Subcutaneous abdominal adipose tissue (tissue), 5 donors: Measurements from ENCODE around the gene SGO1.
A peak's percentile ranks its signal among the peaks of the same experiment; 100 is the strongest.
"Not testable (repeated sequence)": the region's sequence is repeated elsewhere in the genome, so short reads cannot be mapped to it uniquely, and the experiment has no call there.

ENCODE experiments used
- H3K27ac ChIP-seq: one replicate; pipeline ENCODE4 v1.7.0; 2013; ENCODE audit warnings: low read depth, mild to moderate bottlenecking, inconsistent platforms, low read length, moderate library complexity
- H3K27me3 ChIP-seq, 5 donors: one replicate each; pipeline ENCODE4 v1.7.0; 2013; ENCODE audit warnings: low read length in 5 of 5, inconsistent platforms in 1 of 5; ENCODE audit not compliant: control insufficient read depth in 5 of 5, insufficient read depth in 4 of 5
- H3K36me3 ChIP-seq, 5 donors: one replicate each; pipeline ENCODE4 v1.7.0; 2013; ENCODE audit warnings: low read length in 5 of 5; ENCODE audit not compliant: control insufficient read depth in 5 of 5, insufficient read depth in 5 of 5
- H3K4me1 ChIP-seq, 5 donors: one replicate each; pipeline ENCODE4 v1.7.0; 2013; ENCODE audit warnings: low read length in 5 of 5, mild to moderate bottlenecking in 3 of 5, moderate library complexity in 1 of 5; ENCODE audit not compliant: control insufficient read depth in 5 of 5, insufficient read depth in 5 of 5
- H3K4me3 ChIP-seq, 5 donors: one replicate each; pipeline ENCODE4 v1.7.0; 2013; ENCODE audit warnings: low read length in 5 of 5, low read depth in 1 of 5
- H3K9ac ChIP-seq, 5 donors: one replicate each; pipeline ENCODE4 v1.7.0; 2013; ENCODE audit warnings: low read length in 5 of 5, mild to moderate bottlenecking in 4 of 5, moderate library complexity in 3 of 5
- H3K9me3 ChIP-seq, 5 donors: one replicate each; pipeline ENCODE4 v1.7.0; 2013; ENCODE audit warnings: low read length in 5 of 5; ENCODE audit not compliant: control insufficient read depth in 5 of 5
- donor health status: healthy.
- donor health status: healthy.
- donor health status: healthy.
- donor health status: healthy.
- donor health status: healthy.

Gene SGO1

GRCh38 chr3:20185679-20186599, at the start of gene SGO1:
Gene SGO1 (minus strand): TSS chr3:20186206. CDS start chr3:20184027, 2,179 bp downstream.
- H3K4me1 ChIP-seq, result peaks cover 0 to 18% (median 17%) of the 10 kb centered on the region in 5 donors

GRCh38 chr3:20235796-20236195, 49.8 kb upstream of the SGO1 start:
- Histone ChIP-seq H3K27me3 (no peaks in the 10 kb centered on the region), H3K9ac (no peak overlapping the region), H3K9me3 (no peaks in the 10 kb centered on the region), H3K4me1 (no peaks in the 10 kb centered on the region), H3K27ac (no peak overlapping the region), H3K36me3 (no peaks in the 10 kb centered on the region), H3K4me3 (no peak overlapping the region)

More at GRCh38 chr3:20185679-20186599, at the start of gene SGO1:
- Histone ChIP-seq H3K4me3 (peak within 1 kb of the TSS; percentile 76 to 92 (median 88)), H3K27ac (peak within 1 kb of the TSS; percentile 95), H3K27me3 (no peaks in the 10 kb centered on the region), H3K36me3 (no peaks in the 10 kb centered on the region), H3K9ac (peak within 1 kb of the TSS; percentile 40 to 99 (median 84)), H3K9me3 (no peaks in the 10 kb centered on the region)

- Histone ChIP-seq H3K27me3 (no peaks in the 10 kb centered on the region), H3K9ac (no peak overlapping the region), H3K4me1 (no peaks in the 10 kb centered on the region), H3K36me3 (no peaks in the 10 kb centered on the region), H3K4me3 (no peak overlapping the region), H3K27ac (no peak overlapping the region), H3K9me3 (no peaks in the 10 kb centered on the region)
Observed at GRCh38 chr3:20232906-20233780, 47.1 kb upstream of the SGO1 start.

GRCh38 chr3:20230954-20231353, 44.9 kb upstream of the SGO1 start:
- Histone ChIP-seq H3K4me3 (no peak overlapping the region), H3K27me3 (no peaks in the 10 kb centered on the region), H3K9ac (no peak overlapping the region), H3K36me3 (no peaks in the 10 kb centered on the region), H3K4me1 (peaks cover 0 to 3% (median 0%) of the 10 kb centered on the region in 5 donors), H3K27ac (no peak overlapping the region), H3K9me3 (no peaks in the 10 kb centered on the region)

GRCh38 chr3:20225769-20226168, 39.8 kb upstream of the SGO1 start:
- Histone ChIP-seq H3K27me3 (no peaks in the 10 kb centered on the region), H3K4me1 (peaks cover 0 to 15% (median 0%) of the 10 kb centered on the region in 5 donors), H3K36me3 (no peaks in the 10 kb centered on the region), H3K9me3 (no peaks in the 10 kb centered on the region), H3K27ac (no peak overlapping the region), H3K4me3 (no peak overlapping the region), H3K9ac (no peak overlapping the region)

GRCh38 chr3:20222274-20222673, 36.3 kb upstream of the SGO1 start:
- Histone ChIP-seq H3K4me1 (peaks cover 0 to 15% (median 0%) of the 10 kb centered on the region in 5 donors), H3K9ac (no peak overlapping the region), H3K9me3 (no peaks in the 10 kb centered on the region), H3K36me3 (no peaks in the 10 kb centered on the region), H3K27me3 (no peaks in the 10 kb centered on the region), H3K4me3 (no peak overlapping the region), H3K27ac (no peak overlapping the region)

GRCh38 chr3:20218215-20218614, 32.2 kb upstream of the SGO1 start:
- Histone ChIP-seq H3K4me1 (peaks cover 0 to 3% (median 0%) of the 10 kb centered on the region in 5 donors), H3K36me3 (no peaks in the 10 kb centered on the region), H3K9ac (no peak overlapping the region), H3K9me3 (no peaks in the 10 kb centered on the region), H3K27me3 (no peaks in the 10 kb centered on the region), H3K4me3 (no peak overlapping the region), H3K27ac (no peak overlapping the region)

- no peaks in the 10 kb centered on the region for H3K4me1 ChIP-seq
- H3K9me3 ChIP-seq, result no peaks in the 10 kb centered on the region
- no peak overlapping the region for H3K4me3 ChIP-seq
- no peak overlapping the region for H3K9ac ChIP-seq
- no peaks in the 10 kb centered on the region for H3K36me3 ChIP-seq
- no peak overlapping the region for H3K27ac ChIP-seq
- no peaks in the 10 kb centered on the region for H3K27me3 ChIP-seq
Observed at GRCh38 chr3:20215636-20216035, 29.6 kb upstream of the SGO1 start.

GRCh38 chr3:20213491-20213890, 27.5 kb upstream of the SGO1 start:
- not testable (repeated sequence) for H3K9me3 ChIP-seq, H3K27me3 ChIP-seq, H3K4me3 ChIP-seq, H3K9ac ChIP-seq, H3K4me1 ChIP-seq, H3K36me3 ChIP-seq, H3K27ac ChIP-seq

GRCh38 chr3:20207945-20208344, 21.9 kb upstream of the SGO1 start:
- not testable (repeated sequence) for H3K9ac ChIP-seq, H3K36me3 ChIP-seq, H3K27me3 ChIP-seq, H3K4me1 ChIP-seq, H3K9me3 ChIP-seq, H3K4me3 ChIP-seq, H3K27ac ChIP-seq
